Nucleus accumbens (tissue), 56 donors: Measurements from ENCODE around the gene CDH23.
A peak's percentile ranks its signal among the peaks of the same experiment; 100 is the strongest.

Source experiments
- DNase-seq, 56 donors: peaks; one replicate each; lab custom pipeline; 2025; lab: John Stamatoyannopoulos, UW

Gene CDH23

GRCh38 chr10:71549766-71550533 is 153.2 kb downstream of the CDH23 start:
- no peak for DNase-seq

GRCh38 chr10:71550628-71551027 is 153.9 kb downstream of the CDH23 start:
- DNase-seq, result peak in 1 of 56 donors; percentile 4

GRCh38 chr10:71551970-71552369 is 155.2 kb downstream of the CDH23 start:
- DNase-seq, result no peak

GRCh38 chr10:71553432-71553831 is 156.7 kb downstream of the CDH23 start:
- DNase-seq, result peak in 7 of 56 donors; percentile 10 to 28 (median 14)

- DNase-seq, result no peak
These were observed 158.0 kb downstream of the CDH23 start for GRCh38 chr10:71554671-71555070.

- no peak for DNase-seq
These were observed 158.5 kb downstream of the CDH23 start for GRCh38 chr10:71555087-71555723.

- no peak for DNase-seq
These were observed 159.0 kb downstream of the CDH23 start for GRCh38 chr10:71555724-71556119.

- DNase-seq, result no peak
These were observed 162.3 kb downstream of the CDH23 start for GRCh38 chr10:71558991-71559390.

- no peak for DNase-seq
These were observed 164.4 kb downstream of the CDH23 start for GRCh38 chr10:71561003-71561574.

- DNase-seq, result no peak
These were observed 165.5 kb downstream of the CDH23 start for GRCh38 chr10:71562181-71562580.

- no peak for DNase-seq
These were observed 166.2 kb downstream of the CDH23 start for GRCh38 chr10:71562904-71563303.

- no peak for DNase-seq
These were observed 167.6 kb downstream of the CDH23 start for GRCh38 chr10:71564194-71564820.

GRCh38 chr10:71565284-71566000 is 168.7 kb downstream of the CDH23 start:
- DNase-seq, result peak in 1 of 56 donors; percentile 28

- DNase-seq, result no peak
These were observed 170.3 kb downstream of the CDH23 start for GRCh38 chr10:71567006-71567405.

- no peak for DNase-seq
These were observed 172.3 kb downstream of the CDH23 start for GRCh38 chr10:71568896-71569492.

GRCh38 chr10:71569775-71570588 is 173.3 kb downstream of the CDH23 start:
- DNase-seq, result peak in 48 of 56 donors; percentile 15 to 88 (median 52)

GRCh38 chr10:71571460-71572175 is 174.9 kb downstream of the CDH23 start:
- no peak for DNase-seq

- DNase-seq, result no peak
These were observed 176.2 kb downstream of the CDH23 start for GRCh38 chr10:71572962-71573361.
